ENCODE data around the gene PPTC7. TPM values are rescaled to one million over a fixed set of nuclear protein-coding genes. Genes with fewer than 3 reads are reported as not detected.
A peak's percentile ranks its signal among the peaks of the same experiment; 100 is the strongest.
"Not testable (repeated sequence)": the region's sequence is repeated elsewhere in the genome, so short reads cannot be mapped to it uniquely, and the experiment has no call there.

PPTC7 gene
- total and polyA plus RNA-seq, 2 of the 4 experiments (the other 2 are of a cell fraction): 4.1 to 6.8 TPM

GRCh38 chr12:110563702-110564470 lies 19.2 kb downstream of the PPTC7 start:
- H4K20me1 ChIP-seq (ENCODE audit: insufficient read depth, low read length): peaks cover 33% of the 10 kb centered on the region
- no peak overlapping the region for H2AFZ ChIP-seq (replicated peaks; ENCODE audit: low read length, poor library complexity)
- H3K18ac ChIP-seq (ENCODE audit: low read depth, low read length): no peak overlapping the region
- CTCF ChIA-PET: interaction anchor here (1.3 kb wide), 1 partner anchor 10 kb away, joined by 7 read pairs; no protein-coding TSS in a partner anchor
- POLR2A ChIA-PET (ENCODE audit: unreplicated experiment): interaction anchor here (0.7 kb wide), 1 partner anchor 17 kb away, joined by 4 read pairs; no protein-coding TSS in a partner anchor
- no peak overlapping the region for H2AK9ac ChIP-seq (replicated peaks; ENCODE audit: low read depth, low read length, poor library complexity)
- no peak overlapping the region for H3K23ac ChIP-seq (ENCODE audit: low read depth, low read length)
- no peak overlapping the region for H2AK5ac ChIP-seq (ENCODE audit: low read depth, low read length)
- H2BK5ac ChIP-seq (ENCODE audit: low read depth, low read length, poor library complexity, severe bottlenecking): no peak overlapping the region
- H3K14ac ChIP-seq (replicated peaks; ENCODE audit: low read depth, low read length): no peak overlapping the region
- peaks cover 36 to 83% of the 10 kb centered on the region in 2 experiments for H3K79me1 ChIP-seq (ENCODE audit: low read depth in 1 of 2, low read length in 2 of 2)
- no peaks in the 10 kb centered on the region; the same call in none of the 2 replicates for H3K4me1 ChIP-seq (ENCODE audit: control insufficient read depth, insufficient read depth, low read length)
- no peaks in the 10 kb centered on the region for H3K36me3 ChIP-seq (ENCODE audit: control insufficient read depth, insufficient read depth, low read length)
- H3K4me3 ChIP-seq (ENCODE audit: insufficient read depth, low read depth, low read length): no peak overlapping the region
- BruUV-seq (replicated peaks): no TSS peak
- H3K56ac ChIP-seq (ENCODE audit: extremely low read depth, insufficient read depth, low read length): no peak overlapping the region
- in situ Hi-C loops (cut with MboI; ENCODE audit: low sequenced_read_pairs): no loop called here
- H2BK15ac ChIP-seq (ENCODE audit: low read depth, low read length): no peak overlapping the region
- no peak overlapping the region for H2BK120ac ChIP-seq (ENCODE audit: low read depth, low read length)
- H3K9me1 ChIP-seq (ENCODE audit: insufficient read depth, low read length): peaks cover 3% of the 10 kb centered on the region; the same call in 1 of the 2 replicates
- no peak overlapping the region for H4K5ac ChIP-seq (ENCODE audit: low read depth, low read length)
- no peak overlapping the region for H3K4ac ChIP-seq (ENCODE audit: low read depth, low read length)
- H2BK20ac ChIP-seq (ENCODE audit: low read depth, low read length): no peak overlapping the region
- intact Hi-C loops (cut with micrococcal nuclease): loop anchor here (1.0 kb wide), 1 partner anchor 13 kb away; no protein-coding TSS in a partner anchor
- DNase-seq (peak; percentile 56), ATAC-seq (ENCODE audit: low read depth) (peak; percentile 81)
- peak; percentile 72 for TF ChIP-seq MAFK (IDR thresholded peaks at IDR 0.05; ENCODE audit: low read depth, low read length)
- TF ChIP-seq, protein P1, sequence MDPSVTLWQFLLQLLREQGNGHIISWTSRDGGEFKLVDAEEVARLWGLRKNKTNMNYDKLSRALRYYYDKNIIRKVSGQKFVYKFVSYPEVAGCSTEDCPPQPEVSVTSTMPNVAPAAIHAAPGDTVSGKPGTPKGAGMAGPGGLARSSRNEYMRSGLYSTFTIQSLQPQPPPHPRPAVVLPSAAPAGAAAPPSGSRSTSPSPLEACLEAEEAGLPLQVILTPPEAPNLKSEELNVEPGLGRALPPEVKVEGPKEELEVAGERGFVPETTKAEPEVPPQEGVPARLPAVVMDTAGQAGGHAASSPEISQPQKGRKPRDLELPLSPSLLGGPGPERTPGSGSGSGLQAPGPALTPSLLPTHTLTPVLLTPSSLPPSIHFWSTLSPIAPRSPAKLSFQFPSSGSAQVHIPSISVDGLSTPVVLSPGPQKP (IDR thresholded peaks at IDR 0.05; ENCODE audit: borderline replicate concordance, low read depth, low read length): no peak
- no peak for TF ChIP-seq MXI1 (IDR thresholded peaks at IDR 0.05; ENCODE audit: borderline replicate concordance, low read depth, low read length)
- TF ChIP-seq CHD1 (IDR thresholded peaks at IDR 0.05; ENCODE audit: low read depth, low read length): no peak
- TF ChIP-seq RAD21 (IDR thresholded peaks at IDR 0.05; ENCODE audit: low read length): no peak
- no peak for TF ChIP-seq SMC3 (IDR thresholded peaks at IDR 0.05; ENCODE audit: low read depth, low read length)
- no peak for TF ChIP-seq RFX5 (IDR thresholded peaks at IDR 0.05; ENCODE audit: low read depth, low read length)
- no peak overlapping the region for H3K4me2 ChIP-seq (ENCODE audit: low read depth, low read length)
- dilution Hi-C loops (cut with HindIII; ENCODE audit: low sequenced_read_pairs, unreplicated experiment): no loop called here
- H3K9ac ChIP-seq (ENCODE audit: low read depth, low read length): no peak overlapping the region
- no peak overlapping the region for H4K91ac ChIP-seq (ENCODE audit: insufficient read depth, low read depth, low read length)
- no peak overlapping the region for H3K27ac ChIP-seq (ENCODE audit: insufficient read depth, low read length)
- no peak overlapping the region for H4K8ac ChIP-seq (ENCODE audit: low read depth in 2 of 2, low read length in 2 of 2)
- H3K27me3 ChIP-seq (ENCODE audit: control insufficient read depth, insufficient read depth, low read length): no peaks in the 10 kb centered on the region
- H3K9me3 ChIP-seq (ENCODE audit: control insufficient read depth, insufficient read depth, low read length): no peaks in the 10 kb centered on the region

GRCh38 chr12:110562386-110562785 lies 20.7 kb downstream of the PPTC7 start:
- H3K4me2 ChIP-seq (ENCODE audit: low read depth, low read length); H4K8ac ChIP-seq (ENCODE audit: low read depth in 2 of 2, low read length in 2 of 2); H2AK5ac ChIP-seq (ENCODE audit: low read depth, low read length); H2BK5ac ChIP-seq (ENCODE audit: low read depth, low read length, poor library complexity, severe bottlenecking); H3K9me3 ChIP-seq (ENCODE audit: control insufficient read depth, insufficient read depth, low read length); POLR2A ChIA-PET (ENCODE audit: unreplicated experiment); H2AFZ ChIP-seq (replicated peaks; ENCODE audit: low read length, poor library complexity); H2BK120ac ChIP-seq (ENCODE audit: low read depth, low read length); BruUV-seq (replicated peaks); H3K4ac ChIP-seq (ENCODE audit: low read depth, low read length); ATAC-seq (ENCODE audit: low read depth); H3K4me3 ChIP-seq (ENCODE audit: insufficient read depth, low read depth, low read length); H3K14ac ChIP-seq (replicated peaks; ENCODE audit: low read depth, low read length); H3K36me3 ChIP-seq (ENCODE audit: control insufficient read depth, insufficient read depth, low read length); H3K9ac ChIP-seq (ENCODE audit: low read depth, low read length); H2BK15ac ChIP-seq (ENCODE audit: low read depth, low read length); H3K4me1 ChIP-seq (ENCODE audit: control insufficient read depth, insufficient read depth, low read length); H4K5ac ChIP-seq (ENCODE audit: low read depth, low read length); H3K18ac ChIP-seq (ENCODE audit: low read depth, low read length); in situ Hi-C loops (cut with MboI; ENCODE audit: low sequenced_read_pairs); H3K27ac ChIP-seq (ENCODE audit: insufficient read depth, low read length); H3K23ac ChIP-seq (ENCODE audit: low read depth, low read length); intact Hi-C loops (cut with micrococcal nuclease); dilution Hi-C loops (cut with HindIII; ENCODE audit: low sequenced_read_pairs, unreplicated experiment); H3K27me3 ChIP-seq (ENCODE audit: control insufficient read depth, insufficient read depth, low read length); H2AK9ac ChIP-seq (replicated peaks; ENCODE audit: low read depth, low read length, poor library complexity); DNase-seq; H2BK20ac ChIP-seq (ENCODE audit: low read depth, low read length); H4K91ac ChIP-seq (ENCODE audit: insufficient read depth, low read depth, low read length); H3K9me1 ChIP-seq (ENCODE audit: insufficient read depth, low read length); H3K56ac ChIP-seq (ENCODE audit: extremely low read depth, insufficient read depth, low read length): not testable (repeated sequence)
- Histone ChIP-seq H4K20me1 (ENCODE audit: insufficient read depth, low read length) (peaks cover 32% of the 10 kb centered on the region), H3K79me1 (ENCODE audit: low read depth in 1 of 2, low read length in 2 of 2) (peaks cover 33 to 77% of the 10 kb centered on the region in 2 experiments)
- WGBS, 2 experiments (ENCODE audit: extremely low coverage in 2 of 2, insufficient read length in 1 of 2): 100% methylated on average over 2 of the region's 5 CpGs; no CpG with 5 or more reads in 1 of the 2 experiments
- CTCF ChIA-PET: interaction anchor here (0.7 kb wide), 1 partner anchor 71 kb away, joined by 3 read pairs; no protein-coding TSS in a partner anchor
